Breast epithelium (tissue), 3 donors: ENCODE measurements around the gene AHNAK2.

Experiments used
- POLR2A ChIP-seq: fragments of 450-650 bp; IDR thresholded peaks from one replicate; pipeline ENCODE4 v1.6.1; 2016; ENCODE audit warnings: antibody characterized with exemption, mild to moderate bottlenecking, moderate library complexity
- POLR2AphosphoS5 ChIP-seq, 3 donors: sonication (generic); formaldehyde crosslinking; IDR thresholded peaks; one replicate each; pipeline ENCODE4 v1.6.1; 2017; ENCODE audit warnings: antibody characterized with exemption in 3 of 3
- TF ChIP-seq, protein P1 (sequence below), 3 donors: fragments of 450-650 bp; IDR thresholded peaks; one replicate each; pipeline ENCODE4 v1.5.1; 2016 to 2017; ENCODE audit warnings: antibody characterized with exemption in 3 of 3, mild to moderate bottlenecking in 3 of 3, moderate library complexity in 3 of 3

DNA sequence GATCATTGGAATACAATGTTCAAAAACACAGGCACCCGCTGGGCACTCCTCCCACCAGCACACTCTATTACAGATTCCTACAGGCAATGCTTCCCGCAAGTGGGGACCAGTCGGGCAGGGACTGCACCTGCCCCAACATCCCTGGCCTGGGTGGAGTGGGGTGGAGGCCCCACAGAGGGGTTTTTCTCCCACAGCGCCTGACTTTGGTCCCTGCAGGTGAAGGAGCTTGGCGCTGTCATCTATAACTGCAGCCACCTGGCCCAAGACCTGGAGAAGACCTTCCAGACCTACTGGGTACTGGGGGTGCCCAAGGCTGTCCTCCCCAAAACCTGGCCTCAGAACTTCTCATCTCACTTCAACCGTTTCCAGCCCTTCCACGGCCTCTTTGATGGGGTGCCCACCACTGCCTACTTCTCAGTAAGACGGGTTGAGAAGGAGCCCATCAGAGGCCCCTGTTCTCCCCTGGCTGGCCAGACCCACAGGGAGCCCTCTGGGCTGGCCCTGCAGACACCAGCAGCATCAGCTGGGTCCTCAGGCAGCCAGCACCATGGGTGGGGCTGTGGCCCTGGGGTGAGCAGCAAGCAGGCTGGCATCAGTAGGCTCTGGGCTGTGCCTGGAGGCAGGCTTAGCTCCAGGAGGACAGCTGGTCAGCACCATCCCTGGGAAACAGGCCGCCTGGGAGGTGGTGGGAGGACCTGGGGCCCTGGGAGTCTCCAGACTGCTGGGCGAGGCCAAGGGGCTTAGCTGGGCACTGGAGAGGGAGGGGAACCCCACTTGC, 47.5 kb downstream of the AHNAK2 start:
- TF ChIP-seq POLR2A, result no peak
- TF ChIP-seq, protein P1, sequence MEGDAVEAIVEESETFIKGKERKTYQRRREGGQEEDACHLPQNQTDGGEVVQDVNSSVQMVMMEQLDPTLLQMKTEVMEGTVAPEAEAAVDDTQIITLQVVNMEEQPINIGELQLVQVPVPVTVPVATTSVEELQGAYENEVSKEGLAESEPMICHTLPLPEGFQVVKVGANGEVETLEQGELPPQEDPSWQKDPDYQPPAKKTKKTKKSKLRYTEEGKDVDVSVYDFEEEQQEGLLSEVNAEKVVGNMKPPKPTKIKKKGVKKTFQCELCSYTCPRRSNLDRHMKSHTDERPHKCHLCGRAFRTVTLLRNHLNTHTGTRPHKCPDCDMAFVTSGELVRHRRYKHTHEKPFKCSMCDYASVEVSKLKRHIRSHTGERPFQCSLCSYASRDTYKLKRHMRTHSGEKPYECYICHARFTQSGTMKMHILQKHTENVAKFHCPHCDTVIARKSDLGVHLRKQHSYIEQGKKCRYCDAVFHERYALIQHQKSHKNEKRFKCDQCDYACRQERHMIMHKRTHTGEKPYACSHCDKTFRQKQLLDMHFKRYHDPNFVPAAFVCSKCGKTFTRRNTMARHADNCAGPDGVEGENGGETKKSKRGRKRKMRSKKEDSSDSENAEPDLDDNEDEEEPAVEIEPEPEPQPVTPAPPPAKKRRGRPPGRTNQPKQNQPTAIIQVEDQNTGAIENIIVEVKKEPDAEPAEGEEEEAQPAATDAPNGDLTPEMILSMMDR (IDR thresholded peaks at IDR 0.05), result no peak
- no peak for TF ChIP-seq POLR2AphosphoS5 (IDR thresholded peaks at IDR 0.05)
